Measurements from ENCODE around the gene PAPOLG. TPM values are rescaled to one million over a fixed set of nuclear protein-coding genes. Genes with fewer than 3 reads are reported as not detected.

The PAPOLG gene
- total and polyA plus RNA-seq, 2 of the 13 experiments (the other 11 are each of a cell fraction or from before 2014, with no cell fraction given), result 10.1 to 10.4 TPM

- TF ChIP-seq HMG20B (CRISPR knock-in tag; conservative IDR thresholded peaks at IDR 0.05) (no peak), MBD4 (IDR thresholded peaks at IDR 0.05; ENCODE audit: borderline replicate concordance, low read length) (no peak), HIVEP1 (CRISPR knock-in tag; IDR thresholded peaks at IDR 0.05) (peak; percentile 76; the same call in 1 of the 2 replicates), THAP9 (CRISPR knock-in tag; IDR thresholded peaks at IDR 0.05; ENCODE audit: borderline replicate concordance) (peak; percentile 79; the same call in 1 of the 2 replicates), GABPA (IDR thresholded peaks at IDR 0.05; ENCODE audit: low read depth, low read length) (no peak), GABPA (CRISPR knock-in tag; IDR thresholded peaks at IDR 0.05; ENCODE audit: low read depth) (no peak), ZKSCAN8 (CRISPR knock-in tag; IDR thresholded peaks at IDR 0.05; ENCODE audit: borderline replicate concordance) (0 out of 2 replicates have a peak, but pooled peaks have one; percentile 34), MAZ (IDR thresholded peaks at IDR 0.05; ENCODE audit: borderline replicate concordance, low read depth, low read length) (0 out of 2 replicates have a peak, but pooled peaks have one; percentile 61), MAZ (CRISPR knock-in tag; IDR thresholded peaks at IDR 0.05; ENCODE audit: low read depth) (peak; percentile 57; the same call in 1 of the 2 replicates), ZNF614 (CRISPR knock-in tag; IDR thresholded peaks at IDR 0.05; ENCODE audit: borderline replicate concordance) (peak; percentile 42; the same call in 1 of the 2 replicates), ZNF790 (CRISPR knock-in tag; IDR thresholded peaks at IDR 0.05; ENCODE audit: borderline replicate concordance) (no peak), ZNF362 (CRISPR knock-in tag; IDR thresholded peaks at IDR 0.05; ENCODE audit: borderline replicate concordance) (no peak), ERF (CRISPR knock-in tag; IDR thresholded peaks at IDR 0.05) (peak; percentile 41), ZNF264 (CRISPR knock-in tag; IDR thresholded peaks at IDR 0.05) (no peak), KLF11 (CRISPR knock-in tag; IDR thresholded peaks at IDR 0.05) (no peak), ARNTL (CRISPR knock-in tag; IDR thresholded peaks at IDR 0.05) (no peak), LBX2 (CRISPR knock-in tag; IDR thresholded peaks at IDR 0.05; ENCODE audit: borderline replicate concordance) (no peak), MATR3 (CRISPR knock-in tag; IDR thresholded peaks at IDR 0.05) (no peak), JUNB (CRISPR knock-in tag; IDR thresholded peaks at IDR 0.05; ENCODE audit: borderline replicate concordance) (no peak), MLX (CRISPR knock-in tag; IDR thresholded peaks at IDR 0.05) (no peak; the same call in 1 of the 2 replicates), ATF7-NPFF (CRISPR knock-in tag; IDR thresholded peaks at IDR 0.05; ENCODE audit: low read depth) (0 out of 2 replicates have a peak, but pooled peaks have one; percentile 14), RBFOX2 (IDR thresholded peaks at IDR 0.05; ENCODE audit: low read depth, low read length) (peak; percentile 66), ZNF792 (CRISPR knock-in tag; IDR thresholded peaks at IDR 0.05) (0 out of 2 replicates have a peak, but pooled peaks have one; percentile 71), ZNF207 (IDR thresholded peaks at IDR 0.05; ENCODE audit: borderline replicate concordance) (no peak), ZNF816 (CRISPR knock-in tag; IDR thresholded peaks at IDR 0.05; ENCODE audit: borderline replicate concordance) (no peak), ZNF607 (CRISPR knock-in tag; IDR thresholded peaks at IDR 0.05; ENCODE audit: borderline replicate concordance) (no peak; the same call in 1 of the 2 replicates)
Observed at GRCh38 chr2:60756097-60757087, at the start of gene PAPOLG (continued).

Measured in HepG2 (cell line).